ENCODE results near the gene CDH13. TPM values are rescaled to one million over a fixed set of nuclear protein-coding genes. Genes with fewer than 3 reads are reported as not detected.

Gene CDH13
- total RNA-seq, 4 donors from 2014 or later, result 5.8 to 36.7 (median 20.4) TPM

GRCh38 chr16:82752172-82752571 lies 125.4 kb downstream of the CDH13 start:
- no peaks in the 10 kb centered on the region for H3K36me3 ChIP-seq
- no peaks in the 10 kb centered on the region for H3K9me3 ChIP-seq
- in situ Hi-C loops (cut with MboI; ENCODE audit: low sequenced_read_pairs in 4 of 4) (no loop called here), intact Hi-C loops (cut with DNase I; ENCODE audit: low total_unique reads) (loop anchor here (10.0 kb wide), 1 partner anchor 603 kb away; no protein-coding TSS in a partner anchor)
- H3K27ac ChIP-seq, result peak overlapping the region in 1 of 4 donors; percentile 19
- H3K4me1 ChIP-seq, result peaks cover 43 to 46% of the 10 kb centered on the region in 2 donors
- DNase-seq (no peak), ATAC-seq (no peak)
- no peak overlapping the region for H3K4me3 ChIP-seq
- no peaks in the 10 kb centered on the region for H3K27me3 ChIP-seq
- no peak for TF ChIP-seq POLR2A (IDR thresholded peaks at IDR 0.05)
- TF ChIP-seq CTCF (IDR thresholded peaks at IDR 0.05 in 4 of 5, conservative IDR thresholded peaks at IDR 0.05 in 1 of 5), result no peak

DNA sequence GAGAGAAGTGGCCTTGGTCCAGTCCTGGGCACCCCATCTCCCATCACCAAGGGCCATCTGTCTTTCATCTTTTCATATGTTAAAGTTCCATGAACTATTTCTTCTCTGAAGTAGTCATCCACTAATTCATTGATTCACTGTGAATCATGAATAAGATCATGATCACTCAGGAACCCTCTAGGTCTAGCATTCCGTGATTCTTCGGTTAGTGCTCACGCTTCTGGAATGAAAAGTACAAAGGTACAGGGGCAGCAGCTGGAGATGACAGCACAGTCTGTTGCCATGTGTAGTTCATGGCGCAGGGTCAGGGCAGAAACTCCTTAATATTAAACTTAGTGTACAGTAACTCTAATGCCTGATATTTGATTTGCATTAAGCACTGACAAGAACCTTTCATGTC lies 127.1 kb downstream of the CDH13 start:
- Histone ChIP-seq H3K4me1 (peaks cover 30 to 35% of the 10 kb centered on the region in 2 donors), H3K4me3 (no peak overlapping the region), H3K9me3 (no peaks in the 10 kb centered on the region), H3K27ac (peak overlapping the region in 2 of 4 donors; percentile 6 to 26), H3K27me3 (no peaks in the 10 kb centered on the region), H3K36me3 (no peaks in the 10 kb centered on the region)
- no peak for TF ChIP-seq POLR2A (IDR thresholded peaks at IDR 0.05)
- no peak for TF ChIP-seq CTCF (IDR thresholded peaks at IDR 0.05 in 4 of 5, conservative IDR thresholded peaks at IDR 0.05 in 1 of 5)
- ATAC-seq (no peak), DNase-seq (no peak)
- in situ Hi-C loops (cut with MboI; ENCODE audit: low sequenced_read_pairs in 4 of 4), result no loop called here
- intact Hi-C loops (cut with DNase I; ENCODE audit: low total_unique reads), result loop anchor here (10.0 kb wide), 1 partner anchor 601 kb away; no protein-coding TSS in a partner anchor

DNA sequence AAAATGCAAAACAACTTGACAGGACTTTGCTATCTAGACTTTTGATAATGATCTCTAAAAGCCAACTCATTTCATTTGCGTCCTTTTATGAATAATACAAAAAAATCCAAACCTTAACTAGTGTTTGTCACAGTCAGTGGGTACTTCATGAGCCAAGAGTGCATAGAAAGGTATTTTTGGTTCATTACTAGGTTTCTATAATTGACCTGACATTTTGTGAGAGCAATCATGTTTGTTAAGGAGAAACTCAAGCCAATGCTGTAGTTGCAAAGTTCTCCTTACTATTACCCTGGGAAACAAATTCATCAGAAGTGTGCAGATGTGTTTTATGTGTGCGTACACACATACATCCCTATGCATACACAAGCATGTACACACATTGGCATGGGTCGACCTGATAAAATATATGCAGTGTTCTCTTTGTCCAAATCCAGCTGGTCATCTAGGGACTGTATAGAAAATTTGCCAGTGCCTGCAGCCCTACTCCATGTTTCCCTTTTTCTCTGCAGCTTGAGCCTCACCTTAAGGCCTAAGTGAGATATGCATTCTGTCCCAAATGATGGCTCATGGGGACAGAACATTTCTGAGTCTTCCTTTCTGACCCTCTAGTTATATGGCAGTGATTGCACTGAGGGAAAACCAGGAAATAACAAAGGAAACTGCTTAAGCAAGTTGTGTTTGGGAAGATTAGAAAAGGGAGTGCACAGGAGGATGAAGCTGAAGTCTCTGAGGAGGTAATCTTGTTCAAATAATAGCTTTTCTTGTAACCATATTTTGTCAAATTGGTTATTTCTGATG lies 128.1 kb downstream of the CDH13 start:
- H3K4me1 ChIP-seq, result peaks cover 30 to 32% of the 10 kb centered on the region in 2 donors

DNA sequence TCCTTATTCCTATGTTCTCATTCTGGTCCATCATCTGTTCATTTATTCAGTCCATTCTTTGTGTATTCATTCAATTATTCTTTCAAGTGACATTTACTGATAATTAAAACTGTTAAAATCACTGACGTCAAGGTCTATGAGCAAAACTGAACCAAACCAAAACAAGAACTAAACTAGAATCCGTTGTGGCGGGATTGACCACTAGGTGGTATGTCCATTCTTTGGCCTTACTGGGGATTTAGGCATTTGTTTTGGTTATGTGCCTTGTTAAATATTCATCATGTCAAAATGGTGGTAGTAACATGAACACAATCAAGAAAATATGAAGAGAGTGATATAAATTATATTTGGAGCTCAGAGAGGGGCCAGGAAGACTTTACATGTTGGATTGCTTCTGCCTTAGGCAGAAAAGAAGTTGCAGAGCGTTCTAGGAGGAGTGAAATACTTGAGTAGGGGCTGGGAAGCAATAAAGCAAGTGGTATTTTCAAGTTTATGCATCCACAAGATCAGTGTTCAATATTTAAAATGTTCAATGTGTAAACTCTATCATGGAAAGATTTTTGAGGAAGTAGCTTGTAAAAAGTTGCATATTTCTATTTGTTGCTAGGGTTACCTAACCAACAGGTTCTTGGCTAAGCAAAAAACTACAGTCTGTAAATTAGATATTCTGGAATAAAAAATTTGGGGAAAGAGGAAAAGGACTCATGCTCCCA lies 129.0 kb downstream of the CDH13 start:
- ATAC-seq, result no peak
- intact Hi-C loops (cut with DNase I; ENCODE audit: low total_unique reads), result loop anchor here (10.0 kb wide), 1 partner anchor 599 kb away; no protein-coding TSS in a partner anchor
- no peak for TF ChIP-seq CTCF (IDR thresholded peaks at IDR 0.05 in 4 of 5, conservative IDR thresholded peaks at IDR 0.05 in 1 of 5)
- TF ChIP-seq POLR2A (IDR thresholded peaks at IDR 0.05), result no peak
- H3K4me3 ChIP-seq, result no peak overlapping the region
- DNase-seq, result no peak
- H3K36me3 ChIP-seq, result no peaks in the 10 kb centered on the region
- H3K27me3 ChIP-seq, result no peaks in the 10 kb centered on the region
- H3K9me3 ChIP-seq, result no peaks in the 10 kb centered on the region
- H3K27ac ChIP-seq, result peak overlapping the region; percentile 3 to 61 (median 39)
- in situ Hi-C loops (cut with MboI; ENCODE audit: low sequenced_read_pairs in 4 of 4), result no loop called here
- H3K4me1 ChIP-seq, result peaks cover 33% of the 10 kb centered on the region in 2 donors

More for the DNA sequence above, 128.1 kb downstream of the CDH13 start:
- DNase-seq (no peak), ATAC-seq (no peak)
- no peaks in the 10 kb centered on the region for H3K36me3 ChIP-seq
- TF ChIP-seq POLR2A (IDR thresholded peaks at IDR 0.05) (no peak), CTCF (IDR thresholded peaks at IDR 0.05 in 4 of 5, conservative IDR thresholded peaks at IDR 0.05 in 1 of 5) (no peak)
- H3K4me3 ChIP-seq, result no peak overlapping the region
- intact Hi-C loops (cut with DNase I; ENCODE audit: low total_unique reads), result loop anchor here (10.0 kb wide), 1 partner anchor 600 kb away; no protein-coding TSS in a partner anchor
- peak overlapping the region; percentile 3 to 61 (median 24) for H3K27ac ChIP-seq
- no peaks in the 10 kb centered on the region for H3K27me3 ChIP-seq
- H3K9me3 ChIP-seq, result no peaks in the 10 kb centered on the region
- in situ Hi-C loops (cut with MboI; ENCODE audit: low sequenced_read_pairs in 4 of 4), result no loop called here
